Measurements from ENCODE around the gene PNPLA8. TPM values are rescaled to one million over a fixed set of nuclear protein-coding genes. Genes with fewer than 3 reads are reported as not detected.

The PNPLA8 gene
- total RNA-seq, 1 experiment from 2014 or later: 19.5 TPM

DNA sequence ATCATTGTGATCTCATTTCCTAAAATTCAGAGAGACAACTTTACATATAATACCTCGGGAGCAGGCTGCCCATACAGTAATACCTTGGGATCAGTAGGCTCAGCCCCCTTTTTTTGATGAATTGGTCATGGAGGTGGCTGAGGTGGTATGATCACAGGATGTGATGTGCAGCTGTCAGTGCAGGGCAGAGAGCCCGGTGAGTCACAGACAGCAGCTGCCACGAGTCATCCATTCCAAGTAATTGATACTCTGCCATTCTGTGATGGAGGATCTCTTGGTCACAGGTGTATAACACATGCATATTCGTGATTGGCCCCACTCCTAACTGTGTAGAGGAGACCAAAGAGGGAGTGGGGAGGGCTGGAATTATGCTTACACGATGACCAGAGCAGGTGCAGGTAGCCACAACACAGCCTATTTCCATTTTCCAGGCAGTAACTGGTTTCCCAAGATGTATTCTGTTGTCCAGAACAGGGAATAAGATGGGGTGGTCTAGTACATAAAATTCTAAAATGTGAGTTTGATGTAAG is 83.8 kb downstream of the PNPLA8 start:
- Histone ChIP-seq H3K36me3 (ENCODE audit: low read depth, low read length) (no peaks in the 10 kb centered on the region), H3K4me3 (ENCODE audit: low read length) (no peak overlapping the region), H3K27ac (ENCODE audit: low read length) (no peak overlapping the region), H3K9me3 (ENCODE audit: low read length) (no peaks in the 10 kb centered on the region), H3K4me1 (ENCODE audit: insufficient read depth, low read length) (0 out of 2 replicates have a peak, but pooled peaks cover 3% of the 10 kb centered on the region), H3K79me2 (ENCODE audit: low read length) (no peaks in the 10 kb centered on the region), H3F3A (ENCODE audit: low read length, unreplicated experiment) (no peaks in the 10 kb centered on the region), H3K9me2 (replicated peaks; ENCODE audit: low read length) (no peaks in the 10 kb centered on the region), H3K4me2 (ENCODE audit: low read length) (no peak overlapping the region), H2AFZ (ENCODE audit: low read length) (no peak overlapping the region), H3K9ac (ENCODE audit: low read length) (no peak overlapping the region), H4K20me1 (ENCODE audit: low read length) (no peaks in the 10 kb centered on the region), H3K27me3 (ENCODE audit: low read length) (peaks cover 29% of the 10 kb centered on the region)
- POLR2A ChIA-PET (ENCODE audit: unreplicated experiment): no interaction called here
- ATAC-seq (peak; percentile 38), DNase-seq (peak; percentile 66)
- intact Hi-C loops (cut with micrococcal nuclease): no loop called here
- BruUV-seq (replicated peaks): no TSS peak
- TF ChIP-seq, protein P1, sequence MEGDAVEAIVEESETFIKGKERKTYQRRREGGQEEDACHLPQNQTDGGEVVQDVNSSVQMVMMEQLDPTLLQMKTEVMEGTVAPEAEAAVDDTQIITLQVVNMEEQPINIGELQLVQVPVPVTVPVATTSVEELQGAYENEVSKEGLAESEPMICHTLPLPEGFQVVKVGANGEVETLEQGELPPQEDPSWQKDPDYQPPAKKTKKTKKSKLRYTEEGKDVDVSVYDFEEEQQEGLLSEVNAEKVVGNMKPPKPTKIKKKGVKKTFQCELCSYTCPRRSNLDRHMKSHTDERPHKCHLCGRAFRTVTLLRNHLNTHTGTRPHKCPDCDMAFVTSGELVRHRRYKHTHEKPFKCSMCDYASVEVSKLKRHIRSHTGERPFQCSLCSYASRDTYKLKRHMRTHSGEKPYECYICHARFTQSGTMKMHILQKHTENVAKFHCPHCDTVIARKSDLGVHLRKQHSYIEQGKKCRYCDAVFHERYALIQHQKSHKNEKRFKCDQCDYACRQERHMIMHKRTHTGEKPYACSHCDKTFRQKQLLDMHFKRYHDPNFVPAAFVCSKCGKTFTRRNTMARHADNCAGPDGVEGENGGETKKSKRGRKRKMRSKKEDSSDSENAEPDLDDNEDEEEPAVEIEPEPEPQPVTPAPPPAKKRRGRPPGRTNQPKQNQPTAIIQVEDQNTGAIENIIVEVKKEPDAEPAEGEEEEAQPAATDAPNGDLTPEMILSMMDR (conservative IDR thresholded peaks at IDR 0.05; ENCODE audit: low read depth, low read length): no peak
- TF ChIP-seq EZH2 (IDR thresholded peaks at IDR 0.05; ENCODE audit: low read length, unreplicated experiment) (no peak), EZH2phosphoT487 (IDR thresholded peaks at IDR 0.05; ENCODE audit: borderline replicate concordance, low read length) (no peak)
- CTCF ChIA-PET: no interaction called here

- Histone ChIP-seq H3K27me3 (ENCODE audit: low read length) (peaks cover 23% of the 10 kb centered on the region), H3K79me2 (ENCODE audit: low read length) (no peaks in the 10 kb centered on the region), H4K20me1 (ENCODE audit: low read length) (no peaks in the 10 kb centered on the region), H3K9ac (ENCODE audit: low read length) (no peak overlapping the region), H3K9me3 (ENCODE audit: low read length) (no peaks in the 10 kb centered on the region), H3F3A (ENCODE audit: low read length, unreplicated experiment) (no peaks in the 10 kb centered on the region), H3K36me3 (ENCODE audit: low read depth, low read length) (no peaks in the 10 kb centered on the region), H3K27ac (ENCODE audit: low read length) (no peak overlapping the region), H3K4me3 (ENCODE audit: low read length) (no peak overlapping the region), H3K4me2 (ENCODE audit: low read length) (no peak overlapping the region), H2AFZ (ENCODE audit: low read length) (no peak overlapping the region), H3K9me2 (replicated peaks; ENCODE audit: low read length) (no peaks in the 10 kb centered on the region), H3K4me1 (ENCODE audit: insufficient read depth, low read length) (0 out of 2 replicates have a peak, but pooled peaks cover 3% of the 10 kb centered on the region)
- BruUV-seq (replicated peaks): no TSS peak
- TF ChIP-seq, protein P1 (conservative IDR thresholded peaks at IDR 0.05; ENCODE audit: low read depth, low read length): no peak
- TF ChIP-seq EZH2 (IDR thresholded peaks at IDR 0.05; ENCODE audit: low read length, unreplicated experiment) (no peak), EZH2phosphoT487 (IDR thresholded peaks at IDR 0.05; ENCODE audit: borderline replicate concordance, low read length) (no peak)
- CTCF ChIA-PET: no interaction called here
- no peak for ATAC-seq
- POLR2A ChIA-PET (ENCODE audit: unreplicated experiment): no interaction called here
- intact Hi-C loops (cut with micrococcal nuclease): no loop called here
- no peak for DNase-seq
Observed at GRCh38 chr7:108441392-108441955, 84.5 kb downstream of the PNPLA8 start.

DNA sequence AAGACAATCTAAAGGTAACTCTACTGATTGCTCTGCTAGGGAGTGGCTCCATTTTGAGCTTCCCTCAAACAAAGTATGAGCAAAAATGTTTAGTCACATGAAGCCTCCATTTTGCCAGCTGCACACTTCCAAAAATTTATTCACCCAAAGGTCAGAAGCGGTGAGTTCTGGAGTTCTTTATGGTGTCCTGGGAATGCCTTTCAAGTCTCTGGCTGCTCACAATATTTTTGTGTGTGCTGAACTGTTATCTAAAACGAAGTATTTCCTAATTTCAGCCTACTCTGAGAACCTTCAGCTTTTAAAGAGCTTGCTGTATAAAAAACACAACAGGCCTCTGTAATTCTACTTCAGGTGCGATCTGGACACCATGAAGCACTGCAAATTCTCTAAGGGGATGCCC is 85.3 kb downstream of the PNPLA8 start:
- Histone ChIP-seq H3K9me2 (replicated peaks; ENCODE audit: low read length) (no peaks in the 10 kb centered on the region), H3K27ac (ENCODE audit: low read length) (no peak overlapping the region), H4K20me1 (ENCODE audit: low read length) (no peaks in the 10 kb centered on the region), H3F3A (ENCODE audit: low read length, unreplicated experiment) (no peaks in the 10 kb centered on the region), H3K27me3 (ENCODE audit: low read length) (peaks cover 15% of the 10 kb centered on the region), H3K9ac (ENCODE audit: low read length) (no peak overlapping the region), H3K4me3 (ENCODE audit: low read length) (no peak overlapping the region), H3K4me2 (ENCODE audit: low read length) (no peak overlapping the region), H3K4me1 (ENCODE audit: insufficient read depth, low read length) (0 out of 2 replicates have a peak, but pooled peaks cover 3% of the 10 kb centered on the region), H3K79me2 (ENCODE audit: low read length) (no peaks in the 10 kb centered on the region), H3K9me3 (ENCODE audit: low read length) (no peaks in the 10 kb centered on the region), H2AFZ (ENCODE audit: low read length) (no peak overlapping the region), H3K36me3 (ENCODE audit: low read depth, low read length) (no peaks in the 10 kb centered on the region)
- intact Hi-C loops (cut with micrococcal nuclease): no loop called here
- BruUV-seq (replicated peaks): no TSS peak
- ChIA-PET CTCF (no interaction called here), POLR2A (ENCODE audit: unreplicated experiment) (no interaction called here)
- no peak for ATAC-seq
- TF ChIP-seq, protein P1 (conservative IDR thresholded peaks at IDR 0.05; ENCODE audit: low read depth, low read length): no peak
- TF ChIP-seq EZH2phosphoT487 (IDR thresholded peaks at IDR 0.05; ENCODE audit: borderline replicate concordance, low read length) (no peak), EZH2 (IDR thresholded peaks at IDR 0.05; ENCODE audit: low read length, unreplicated experiment) (no peak)
- no peak for DNase-seq
